B cell (primary cell): ENCODE results near the gene SUSD4. TPM values are rescaled to one million over a fixed set of nuclear protein-coding genes. Genes with fewer than 3 reads are reported as not detected.

Experiments used
- ATAC-seq: fragments of 200-7000 bp; cut with Tn5 transposase; one replicate; pipeline ENCODE4 v1.10.0; 2021; ENCODE audit warnings: low read depth, mild to moderate bottlenecking, moderate number of reproducible peaks, moderate library complexity
- CTCF ChIA-PET: fragments of 350-600 bp; sonication (Branson Sonifier 250); formaldehyde crosslinking; loops from one replicate; lab custom pipeline; 2021; ENCODE audit warnings: antibody characterized with exemption, inconsistent platforms; lab: Charles Lee
- POLR2A ChIA-PET: fragments of 350-600 bp; sonication (Branson Sonifier 250); formaldehyde crosslinking; loops from one replicate; lab custom pipeline; 2021; ENCODE audit warnings: antibody characterized with exemption; lab: Charles Lee
- DNase-seq: peaks from one replicate; pipeline ENCODE4 v3.0.0; 2013
- H2AFZ ChIP-seq: 2 replicates; pipeline ENCODE4 v1.6.1; 2012; ENCODE audit warnings: mild to moderate bottlenecking, low read depth, low read length; ENCODE audit not compliant: insufficient read depth, poor library complexity, severe bottlenecking
- H3K27ac ChIP-seq, 2 donors: 1 replicate in 1 of 2; 2 replicates in 1 of 2; pipeline ENCODE4 v1.5.1; 2012 to 2013; ENCODE audit warnings: low read length in 2 of 2, mild to moderate bottlenecking in 2 of 2, moderate library complexity in 1 of 2
- H3K27me3 ChIP-seq, 4 experiments: fragments of 200-600 bp in 1 of 4; sonication (generic) in 1 of 4; replicated peaks in 1 of 4; 1 replicate in 2 of 4; 2 replicates in 2 of 4; pipeline versions ENCODE4 v1.6.1 to v1.7.0; 2013 to 2016; ENCODE audit warnings: low read length in 3 of 4, mild to moderate bottlenecking in 2 of 4, mixed read lengths in 1 of 4, moderate library complexity in 1 of 4; ENCODE audit not compliant: insufficient read depth in 4 of 4, control insufficient read depth in 3 of 4; ENCODE audit errors: control extremely low read depth in 1 of 4
- H3K36me3 ChIP-seq, 2 experiments: replicated peaks in 1 of 2; 1 replicate in 1 of 2; 2 replicates in 1 of 2; pipeline versions ENCODE4 v1.6.1 to v1.7.1; 2013; ENCODE audit warnings: low read length in 1 of 2; ENCODE audit not compliant: insufficient read depth in 2 of 2, control insufficient read depth in 1 of 2; ENCODE audit errors: control extremely low read depth in 1 of 2, extremely low read depth in 1 of 2
- H3K4me1 ChIP-seq, 2 donors: fragments of 200-600 bp in 1 of 2; sonication (generic) in 1 of 2; 1 replicate in 1 of 2; 2 replicates in 1 of 2; pipeline versions ENCODE4 v1.5.1 to v1.6.1; 2013 to 2017; ENCODE audit warnings: low read length in 2 of 2; ENCODE audit not compliant: control insufficient read depth in 2 of 2, insufficient read depth in 2 of 2
- H3K4me2 ChIP-seq: replicated peaks from 2 replicates; pipeline ENCODE3; 2012; ENCODE audit warnings: mild to moderate bottlenecking, low read depth, low read length; ENCODE audit not compliant: poor library complexity, severe bottlenecking
- H3K4me3 ChIP-seq, 5 experiments: fragments of 200-600 bp in 1 of 5; sonication (generic) in 1 of 5; 1 replicate in 3 of 5; 2 replicates in 2 of 5; pipeline versions ENCODE4 v1.5.1 to v1.7.0; 2011 to 2016; ENCODE audit warnings: low read length in 4 of 5, mild to moderate bottlenecking in 4 of 5, low read depth in 2 of 5, control low read depth in 1 of 5, moderate library complexity in 1 of 5; ENCODE audit not compliant: insufficient read depth in 1 of 5; ENCODE audit errors: control extremely low read depth in 1 of 5, extremely low read depth in 1 of 5
- H3K79me2 ChIP-seq: fragments of 200-600 bp; sonication (generic); one replicate; pipeline ENCODE4 v1.6.0; 2016; ENCODE audit warnings: low read length; ENCODE audit not compliant: control insufficient read depth, insufficient read depth
- H3K9ac ChIP-seq: fragments of 200-600 bp; sonication (generic); 2 replicates; pipeline ENCODE4 v1.6.1; 2017; ENCODE audit warnings: mild to moderate bottlenecking, low read length, moderate library complexity
- H3K9me3 ChIP-seq, 3 donors: one replicate each; pipeline versions ENCODE4 v1.6.1 to v1.7.1; 2013; ENCODE audit warnings: low read length in 2 of 3; ENCODE audit not compliant: control insufficient read depth in 2 of 3, insufficient read depth in 1 of 3; ENCODE audit errors: control extremely low read depth in 1 of 3
- H4K20me1 ChIP-seq: 2 replicates; pipeline ENCODE4 v1.6.0; 2012; ENCODE audit warnings: mild to moderate bottlenecking, low read length; ENCODE audit not compliant: insufficient read depth, control insufficient read depth, poor library complexity, severe bottlenecking
- H3K27ac Mint-ChIP-seq: one replicate; pipeline ENCODE4 v1.8.0; 2021; ENCODE audit warnings: mixed read lengths
- H3K27me3 Mint-ChIP-seq: one replicate; pipeline ENCODE4 v1.8.0; 2021; ENCODE audit warnings: mixed read lengths
- H3K4me1 Mint-ChIP-seq: one replicate; pipeline ENCODE4 v1.8.0; 2021; ENCODE audit warnings: mixed read lengths
- H3K4me3 Mint-ChIP-seq: one replicate; pipeline ENCODE4 v1.8.0; 2021; ENCODE audit warnings: mixed read lengths
- H3K9me3 Mint-ChIP-seq: one replicate; pipeline ENCODE4 v1.8.0; 2022; ENCODE audit warnings: mixed read lengths; ENCODE audit not compliant: insufficient read depth
- EZH2 ChIP-seq: IDR thresholded peaks from 2 replicates; pipeline ENCODE4 v1.6.1; 2012; ENCODE audit warnings: borderline replicate concordance, low read depth, mild to moderate bottlenecking, moderate library complexity, low read length; ENCODE audit not compliant: insufficient read depth, poor library complexity, severe bottlenecking
- WGBS: methylation state at CpG from one replicate; pipeline ENCODE4 v1.1.5; 2013; ENCODE audit warnings: missing lambda C conversion rate; ENCODE audit not compliant: insufficient coverage; 5-methylcytosine and 5-hydroxymethylcytosine counted together
- intact Hi-C: fragments of 100-400 bp; cut with micrococcal nuclease; formaldehyde crosslinking; loops from one replicate; pipeline ENCODE4 v1.10.0; 2022
- polyA plus RNA-seq: library from polyadenylated mRNA; depleted of rRNA; stranded (reverse); fragments of >200 nt; gene quantifications from 2 replicates; pipeline ENCODE4 v1.2.3, GENCODE V29; 2012
- total RNA-seq, 2 donors: library from RNA; stranded (reverse); fragments of 120-200 nt in 1 of 2; gene quantifications; 1 replicate in 1 of 2; 2 replicates in 1 of 2; pipeline versions ENCODE4 v1.2.3 to v1.2.4, GENCODE V29; 2013 to 2022
- TF ChIP-seq, protein P1 (sequence below): fragments of 200-600 bp; IDR thresholded peaks from one replicate; pipeline ENCODE4 v1.8.0; 2022; ENCODE audit warnings: antibody characterized with exemption, mild to moderate bottlenecking

The SUSD4 gene
- total and polyA plus RNA-seq, 2 donors (not counting 1 experiment from before 2014, with no cell fraction given) = 0.13 TPM; not detected in 1

DNA sequence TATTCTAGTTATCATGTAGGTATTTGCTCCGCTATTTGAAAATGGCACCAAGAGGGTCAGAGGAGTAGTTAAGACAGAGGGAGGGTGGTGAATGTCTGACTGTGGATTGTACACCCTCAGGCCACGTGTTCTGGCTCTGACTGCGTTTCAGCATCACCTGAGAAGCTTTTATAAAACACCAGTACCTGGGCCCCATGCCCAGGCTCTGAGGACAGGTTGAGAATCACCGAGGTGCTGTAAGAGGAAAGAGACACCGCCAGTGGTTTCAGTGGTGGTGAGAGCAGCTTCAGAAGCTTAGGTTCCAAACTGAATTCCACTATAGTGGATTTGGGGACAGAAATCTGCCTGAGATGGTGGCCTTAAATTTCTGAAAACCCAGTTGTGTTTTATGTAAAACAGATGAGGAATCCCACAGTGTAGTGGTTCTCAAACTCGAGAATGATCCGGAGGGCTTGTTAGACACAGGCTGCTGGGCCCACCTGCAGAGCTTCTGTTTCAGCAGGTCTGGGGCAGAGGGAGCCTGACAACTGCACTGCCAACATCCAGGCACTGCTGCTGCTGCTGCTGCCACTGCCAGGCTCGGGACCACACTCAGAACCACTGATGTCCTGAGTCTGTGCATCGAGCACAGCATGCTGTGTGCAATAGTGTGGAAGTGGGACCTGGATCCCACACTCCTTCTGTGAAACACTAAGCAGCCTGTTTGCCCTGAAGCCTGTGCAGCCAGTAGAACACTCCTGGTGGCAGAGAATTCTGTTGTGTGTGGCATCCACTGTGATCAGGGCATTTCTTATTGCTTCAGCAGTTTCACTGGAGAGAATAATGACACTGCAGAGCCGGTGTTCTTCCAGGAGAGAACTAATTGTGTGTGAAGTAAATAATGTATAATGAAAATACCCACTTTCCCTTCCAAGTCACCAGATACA lies 98.7 kb downstream of the SUSD4 start:
- H3K4me3 ChIP-seq = no peak overlapping the region
- H3K27ac ChIP-seq = no peak overlapping the region
- H3K27ac Mint-ChIP-seq = no peak overlapping the region
- no peaks in the 10 kb centered on the region for H3K4me1 Mint-ChIP-seq
- H3K4me2 ChIP-seq = no peak overlapping the region
- H3K4me1 ChIP-seq = no peaks in the 10 kb centered on the region
- H4K20me1 ChIP-seq = no peaks in the 10 kb centered on the region
- TF ChIP-seq, protein P1, sequence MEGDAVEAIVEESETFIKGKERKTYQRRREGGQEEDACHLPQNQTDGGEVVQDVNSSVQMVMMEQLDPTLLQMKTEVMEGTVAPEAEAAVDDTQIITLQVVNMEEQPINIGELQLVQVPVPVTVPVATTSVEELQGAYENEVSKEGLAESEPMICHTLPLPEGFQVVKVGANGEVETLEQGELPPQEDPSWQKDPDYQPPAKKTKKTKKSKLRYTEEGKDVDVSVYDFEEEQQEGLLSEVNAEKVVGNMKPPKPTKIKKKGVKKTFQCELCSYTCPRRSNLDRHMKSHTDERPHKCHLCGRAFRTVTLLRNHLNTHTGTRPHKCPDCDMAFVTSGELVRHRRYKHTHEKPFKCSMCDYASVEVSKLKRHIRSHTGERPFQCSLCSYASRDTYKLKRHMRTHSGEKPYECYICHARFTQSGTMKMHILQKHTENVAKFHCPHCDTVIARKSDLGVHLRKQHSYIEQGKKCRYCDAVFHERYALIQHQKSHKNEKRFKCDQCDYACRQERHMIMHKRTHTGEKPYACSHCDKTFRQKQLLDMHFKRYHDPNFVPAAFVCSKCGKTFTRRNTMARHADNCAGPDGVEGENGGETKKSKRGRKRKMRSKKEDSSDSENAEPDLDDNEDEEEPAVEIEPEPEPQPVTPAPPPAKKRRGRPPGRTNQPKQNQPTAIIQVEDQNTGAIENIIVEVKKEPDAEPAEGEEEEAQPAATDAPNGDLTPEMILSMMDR = no peak
- no peak for TF ChIP-seq EZH2
- CTCF ChIA-PET = no interaction called here
- POLR2A ChIA-PET = no interaction called here
- H3K27me3 ChIP-seq = peaks cover 0 to 2% (median 0%) of the 10 kb centered on the region in 4 experiments
- H3K4me3 Mint-ChIP-seq = no peak overlapping the region
- H3K9me3 Mint-ChIP-seq = no peaks in the 10 kb centered on the region
- intact Hi-C loops = no loop called here
- 72% methylated on average over 5 of the region's 10 CpGs for WGBS
- no peak for DNase-seq
- peaks cover 22% of the 10 kb centered on the region for H3K27me3 Mint-ChIP-seq
- no peak for ATAC-seq
- H3K9ac ChIP-seq = no peak overlapping the region
- H3K36me3 ChIP-seq = no peaks in the 10 kb centered on the region
- no peak overlapping the region for H2AFZ ChIP-seq
- no peaks in the 10 kb centered on the region for H3K9me3 ChIP-seq
- H3K79me2 ChIP-seq = no peaks in the 10 kb centered on the region

DNA sequence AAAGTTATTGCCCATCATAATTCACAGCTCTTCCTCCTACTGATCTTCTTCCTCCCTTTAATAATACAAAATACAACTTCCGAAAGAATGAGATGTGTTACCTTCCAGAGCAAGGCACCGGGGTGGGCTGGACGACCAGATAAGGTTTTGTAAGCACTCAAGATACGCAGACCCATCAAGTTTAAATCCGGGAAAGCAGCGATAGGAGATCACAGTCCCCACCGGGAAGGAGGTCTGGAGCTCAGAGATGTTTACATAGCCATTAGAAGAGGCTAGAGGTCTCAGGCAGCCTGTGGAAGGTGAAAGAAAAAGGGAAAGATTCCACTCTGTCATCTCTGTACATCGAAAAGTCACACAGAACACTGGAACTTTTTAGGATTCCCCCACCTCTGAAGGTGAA lies 99.4 kb downstream of the SUSD4 start:
- no peak overlapping the region for H3K9ac ChIP-seq
- ChIA-PET POLR2A (no interaction called here), CTCF (no interaction called here)
- DNase-seq = no peak
- no peaks in the 10 kb centered on the region for H3K79me2 ChIP-seq
- no peak for TF ChIP-seq EZH2
- TF ChIP-seq, protein P1 = no peak
- Mint-ChIP-seq H3K27ac (no peak overlapping the region), H3K9me3 (no peaks in the 10 kb centered on the region), H3K4me3 (no peak overlapping the region), H3K4me1 (no peaks in the 10 kb centered on the region), H3K27me3 (peaks cover 26% of the 10 kb centered on the region)
- H3K27me3 ChIP-seq = no peaks in the 10 kb centered on the region
- 79% methylated on average over 5 of the region's 8 CpGs for WGBS
- no peak overlapping the region for H3K27ac ChIP-seq
- H3K4me2 ChIP-seq = no peak overlapping the region
- H3K4me3 ChIP-seq = no peak overlapping the region
- H4K20me1 ChIP-seq = no peaks in the 10 kb centered on the region
- no peaks in the 10 kb centered on the region for H3K9me3 ChIP-seq
- no peaks in the 10 kb centered on the region for H3K4me1 ChIP-seq
- no peaks in the 10 kb centered on the region for H3K36me3 ChIP-seq
- intact Hi-C loops = no loop called here
- no peak overlapping the region for H2AFZ ChIP-seq
- ATAC-seq = no peak
